ENCODE measurements around the gene C7orf33.
"Not testable (repeated sequence)": the region's sequence is repeated elsewhere in the genome, so short reads cannot be mapped to it uniquely, and the experiment has no call there.

The C7orf33 gene

GRCh38 chr7:148564275-148564951, 26.2 kb upstream of the C7orf33 start:
- not testable (repeated sequence) for H4K91ac ChIP-seq (ENCODE audit: low read depth, low read length, poor library complexity); H3K4me2 ChIP-seq (ENCODE audit: insufficient read depth, low read length, poor library complexity, severe bottlenecking); H3K27me3 ChIP-seq (ENCODE audit: control insufficient read depth in 3 of 3, insufficient read depth in 3 of 3, low read depth in 1 of 3, low read length in 3 of 3); H3K4me3 ChIP-seq (ENCODE audit: low read length in 2 of 2); H2BK12ac ChIP-seq (ENCODE audit: low read length); H2BK120ac ChIP-seq (ENCODE audit: low read depth, low read length); H3K14ac ChIP-seq (ENCODE audit: low read length); DNase-seq (ENCODE audit: low spot score); H3K79me1 ChIP-seq (ENCODE audit: low read depth, low read length); H3K23ac ChIP-seq (ENCODE audit: low read depth, low read length, poor library complexity); H3K36me3 ChIP-seq (replicated peaks in 1 of 2; ENCODE audit: control insufficient read depth in 2 of 2, insufficient read depth in 2 of 2, low read length in 2 of 2); H3K27ac ChIP-seq (replicated peaks; ENCODE audit: low read length); H2BK15ac ChIP-seq (ENCODE audit: low read length); H2BK5ac ChIP-seq (ENCODE audit: low read length); H3K9me3 ChIP-seq (replicated peaks in 1 of 2; ENCODE audit: control insufficient read depth in 2 of 2, insufficient read depth in 1 of 2, low read depth in 1 of 2, low read length in 2 of 2); H2AFZ ChIP-seq (ENCODE audit: low read length); H3K9ac ChIP-seq (ENCODE audit: low read depth, low read length, poor library complexity); H3K4ac ChIP-seq (ENCODE audit: low read length); H2AK5ac ChIP-seq (ENCODE audit: low read depth, low read length); H3K18ac ChIP-seq (ENCODE audit: low read length); H3K4me1 ChIP-seq (ENCODE audit: control insufficient read depth in 2 of 2, insufficient read depth in 1 of 2, low read depth in 1 of 2, low read length in 2 of 2); H4K8ac ChIP-seq (ENCODE audit: low read depth, low read length)
- no CpG with 5 or more reads among the region's 4 CpGs for WGBS, 2 donors (ENCODE audit: extremely low coverage in 2 of 2, insufficient read length in 2 of 2, insufficient replicate concordance in 1 of 2)

- Histone ChIP-seq H3K14ac (ENCODE audit: low read length) (no peak overlapping the region), H3K27me3 (ENCODE audit: control insufficient read depth in 3 of 3, insufficient read depth in 3 of 3, low read depth in 1 of 3, low read length in 3 of 3) (no peaks in the 10 kb centered on the region), H2BK15ac (ENCODE audit: low read length) (no peak overlapping the region), H2AFZ (ENCODE audit: low read length) (no peak overlapping the region), H3K4me1 (ENCODE audit: control insufficient read depth in 2 of 2, insufficient read depth in 1 of 2, low read depth in 1 of 2, low read length in 2 of 2) (peaks cover 0 to 3% of the 10 kb centered on the region in 2 donors), H2AK5ac (ENCODE audit: low read depth, low read length) (no peak overlapping the region), H3K23ac (ENCODE audit: low read depth, low read length, poor library complexity) (no peak overlapping the region), H3K27ac (replicated peaks; ENCODE audit: low read length) (no peak overlapping the region), H3K4ac (ENCODE audit: low read length) (no peak overlapping the region), H3K4me3 (ENCODE audit: low read length in 2 of 2) (no peak overlapping the region), H3K36me3 (replicated peaks in 1 of 2; ENCODE audit: control insufficient read depth in 2 of 2, insufficient read depth in 2 of 2, low read length in 2 of 2) (no peaks in the 10 kb centered on the region), H4K91ac (ENCODE audit: low read depth, low read length, poor library complexity) (no peak overlapping the region), H3K79me1 (ENCODE audit: low read depth, low read length) (no peaks in the 10 kb centered on the region), H3K4me2 (ENCODE audit: insufficient read depth, low read length, poor library complexity, severe bottlenecking) (no peak overlapping the region), H3K9me3 (replicated peaks in 1 of 2; ENCODE audit: control insufficient read depth in 2 of 2, insufficient read depth in 1 of 2, low read depth in 1 of 2, low read length in 2 of 2) (no peaks in the 10 kb centered on the region), H4K8ac (ENCODE audit: low read depth, low read length) (no peak overlapping the region), H2BK12ac (ENCODE audit: low read length) (no peak overlapping the region), H3K9ac (ENCODE audit: low read depth, low read length, poor library complexity) (no peak overlapping the region), H2BK5ac (ENCODE audit: low read length) (no peak overlapping the region), H3K18ac (ENCODE audit: low read length) (no peak overlapping the region), H2BK120ac (ENCODE audit: low read depth, low read length) (no peak overlapping the region)
- DNase-seq (ENCODE audit: low spot score) = no peak
- WGBS, 2 donors (ENCODE audit: extremely low coverage in 2 of 2, insufficient read length in 2 of 2, insufficient replicate concordance in 1 of 2) = no CpG with 5 or more reads among the region's 6 CpGs
Measured at GRCh38 chr7:148566736-148567135, 23.8 kb upstream of the C7orf33 start.

GRCh38 chr7:148567524-148567923, 23.0 kb upstream of the C7orf33 start:
- Histone ChIP-seq H2AK5ac (ENCODE audit: low read depth, low read length) (no peak overlapping the region), H3K36me3 (replicated peaks in 1 of 2; ENCODE audit: control insufficient read depth in 2 of 2, insufficient read depth in 2 of 2, low read length in 2 of 2) (no peaks in the 10 kb centered on the region), H3K9me3 (replicated peaks in 1 of 2; ENCODE audit: control insufficient read depth in 2 of 2, insufficient read depth in 1 of 2, low read depth in 1 of 2, low read length in 2 of 2) (no peaks in the 10 kb centered on the region), H4K8ac (ENCODE audit: low read depth, low read length) (no peak overlapping the region), H2AFZ (ENCODE audit: low read length) (no peak overlapping the region), H2BK15ac (ENCODE audit: low read length) (no peak overlapping the region), H3K4me1 (ENCODE audit: control insufficient read depth in 2 of 2, insufficient read depth in 1 of 2, low read depth in 1 of 2, low read length in 2 of 2) (peaks cover 0 to 3% of the 10 kb centered on the region in 2 donors), H3K23ac (ENCODE audit: low read depth, low read length, poor library complexity) (no peak overlapping the region), H2BK5ac (ENCODE audit: low read length) (no peak overlapping the region), H3K4ac (ENCODE audit: low read length) (no peak overlapping the region), H3K27ac (replicated peaks; ENCODE audit: low read length) (no peak overlapping the region), H3K14ac (ENCODE audit: low read length) (no peak overlapping the region), H3K18ac (ENCODE audit: low read length) (no peak overlapping the region), H3K9ac (ENCODE audit: low read depth, low read length, poor library complexity) (no peak overlapping the region), H3K4me2 (ENCODE audit: insufficient read depth, low read length, poor library complexity, severe bottlenecking) (no peak overlapping the region), H3K4me3 (ENCODE audit: low read length in 2 of 2) (no peak overlapping the region), H2BK12ac (ENCODE audit: low read length) (no peak overlapping the region), H3K27me3 (ENCODE audit: control insufficient read depth in 3 of 3, insufficient read depth in 3 of 3, low read depth in 1 of 3, low read length in 3 of 3) (no peaks in the 10 kb centered on the region), H4K91ac (ENCODE audit: low read depth, low read length, poor library complexity) (no peak overlapping the region), H3K79me1 (ENCODE audit: low read depth, low read length) (no peaks in the 10 kb centered on the region), H2BK120ac (ENCODE audit: low read depth, low read length) (no peak overlapping the region)
- no CpG with 5 or more reads among the region's 5 CpGs for WGBS, 2 donors (ENCODE audit: extremely low coverage in 2 of 2, insufficient read length in 2 of 2, insufficient replicate concordance in 1 of 2)
- no peak for DNase-seq (ENCODE audit: low spot score)

- DNase-seq (ENCODE audit: low spot score) = no peak
- Histone ChIP-seq H3K36me3 (replicated peaks in 1 of 2; ENCODE audit: control insufficient read depth in 2 of 2, insufficient read depth in 2 of 2, low read length in 2 of 2) (no peaks in the 10 kb centered on the region), H3K4me3 (ENCODE audit: low read length in 2 of 2) (no peak overlapping the region), H3K79me1 (ENCODE audit: low read depth, low read length) (no peaks in the 10 kb centered on the region), H4K91ac (ENCODE audit: low read depth, low read length, poor library complexity) (no peak overlapping the region), H2BK120ac (ENCODE audit: low read depth, low read length) (no peak overlapping the region), H3K27me3 (ENCODE audit: control insufficient read depth in 3 of 3, insufficient read depth in 3 of 3, low read depth in 1 of 3, low read length in 3 of 3) (no peaks in the 10 kb centered on the region), H4K8ac (ENCODE audit: low read depth, low read length) (no peak overlapping the region), H2BK12ac (ENCODE audit: low read length) (no peak overlapping the region), H3K9ac (ENCODE audit: low read depth, low read length, poor library complexity) (no peak overlapping the region), H3K27ac (replicated peaks; ENCODE audit: low read length) (no peak overlapping the region), H3K18ac (ENCODE audit: low read length) (no peak overlapping the region), H3K4ac (ENCODE audit: low read length) (no peak overlapping the region), H2BK5ac (ENCODE audit: low read length) (no peak overlapping the region), H3K4me1 (ENCODE audit: control insufficient read depth in 2 of 2, insufficient read depth in 1 of 2, low read depth in 1 of 2, low read length in 2 of 2) (peaks cover 0 to 3% of the 10 kb centered on the region in 2 donors), H3K14ac (ENCODE audit: low read length) (no peak overlapping the region), H2AK5ac (ENCODE audit: low read depth, low read length) (no peak overlapping the region), H3K23ac (ENCODE audit: low read depth, low read length, poor library complexity) (no peak overlapping the region), H3K9me3 (replicated peaks in 1 of 2; ENCODE audit: control insufficient read depth in 2 of 2, insufficient read depth in 1 of 2, low read depth in 1 of 2, low read length in 2 of 2) (no peaks in the 10 kb centered on the region), H3K4me2 (ENCODE audit: insufficient read depth, low read length, poor library complexity, severe bottlenecking) (no peak overlapping the region), H2AFZ (ENCODE audit: low read length) (no peak overlapping the region), H2BK15ac (ENCODE audit: low read length) (no peak overlapping the region)
- WGBS, 2 donors (ENCODE audit: extremely low coverage in 2 of 2, insufficient read length in 2 of 2, insufficient replicate concordance in 1 of 2) = no CpG with 5 or more reads among the region's 2 CpGs
Measured at GRCh38 chr7:148570510-148570909, 20.1 kb upstream of the C7orf33 start.
